Sigmoid colon (tissue), 7 donors: ENCODE measurements around the gene KCNJ4. TPM values are rescaled to one million over a fixed set of nuclear protein-coding genes. Genes with fewer than 3 reads are reported as not detected.
"Not testable (repeated sequence)": the region's sequence is repeated elsewhere in the genome, so short reads cannot be mapped to it uniquely, and the experiment has no call there.

ENCODE experiments used
- DNase-seq: peaks from one replicate; pipeline ENCODE4 v3.0.0-alpha.2; 2019
- H3K27ac ChIP-seq, 4 donors: fragments of 200-600 bp; sonication (generic); one replicate each; pipeline ENCODE4 v1.5.1; 2016 to 2019; ENCODE audit warnings: mild to moderate bottlenecking in 1 of 4
- H3K27me3 ChIP-seq, 3 donors: fragments of 200-600 bp; sonication (generic); one replicate each; pipeline ENCODE4 v1.5.1; 2019; ENCODE audit warnings: mild to moderate bottlenecking in 1 of 3
- H3K36me3 ChIP-seq, 4 donors: fragments of 200-600 bp; sonication (generic); one replicate each; pipeline ENCODE4 v1.5.1; 2016 to 2019
- H3K4me1 ChIP-seq, 4 donors: fragments of 200-600 bp; sonication (generic); one replicate each; pipeline ENCODE4 v1.5.1; 2017 to 2019
- H3K4me3 ChIP-seq, 4 donors: fragments of 200-600 bp; sonication (generic); one replicate each; pipeline ENCODE4 v1.5.1; 2017 to 2019; ENCODE audit warnings: mild to moderate bottlenecking in 2 of 4, moderate library complexity in 1 of 4
- H3K9me3 ChIP-seq, 4 donors: fragments of 200-600 bp in 3 of 4; sonication (generic) in 3 of 4; one replicate each; pipeline versions ENCODE4 v1.5.1 to v1.6.1; 2013 to 2019
- EP300 ChIP-seq, 4 donors: sonication (generic); formaldehyde crosslinking; IDR thresholded peaks; one replicate each; pipeline ENCODE4 v1.6.1; 2017; ENCODE audit warnings: antibody characterized with exemption in 4 of 4
- POLR2A ChIP-seq, 2 donors: fragments of 450-650 bp; IDR thresholded peaks; one replicate each; pipeline ENCODE4 v1.6.1; 2016; ENCODE audit warnings: antibody characterized with exemption in 2 of 2, mild to moderate bottlenecking in 2 of 2, moderate library complexity in 2 of 2
- POLR2AphosphoS5 ChIP-seq, 4 donors: sonication (generic); formaldehyde crosslinking; IDR thresholded peaks; one replicate each; pipeline ENCODE4 v1.6.1; 2017; ENCODE audit warnings: antibody characterized with exemption in 4 of 4
- WGBS, 2 donors: extraction: QIAGEN DNeasy Blood & Tissue Kit; methylation state at CpG; one replicate each; pipeline ENCODE4 v1.1.7; 2013; 5-methylcytosine and 5-hydroxymethylcytosine counted together
- intact Hi-C: fragments of 100-400 bp; cut with DNase I; formaldehyde crosslinking; loops from one replicate; pipeline ENCODE4 v1.15.1; 2023
- polyA plus RNA-seq, 3 donors: library from polyadenylated mRNA; stranded (reverse); fragments of 200-250 nt; gene quantifications; one replicate each; pipeline ENCODE4 v1.2.3, GENCODE V29; 2013
- total RNA-seq, 4 donors: library from RNA; depleted of rRNA; stranded (reverse); fragments of >200 nt; gene quantifications; one replicate each; pipeline ENCODE4 v1.1.0, GENCODE V29; 2016
- TF ChIP-seq, protein P1 (sequence below), 4 experiments: fragments of 450-650 bp in 3 of 4; fragments of 200-600 bp in 1 of 4; IDR thresholded peaks; one replicate each; pipeline ENCODE4 v1.5.1; 2016 to 2019; ENCODE audit warnings: antibody characterized with exemption in 4 of 4, mild to moderate bottlenecking in 3 of 4, moderate library complexity in 2 of 4
- donor health status: healthy with polysubstance abuse.
- donor health status: Bipolar disorder and iron deficiency.
- donor health status: healthy.

The KCNJ4 gene
- total and polyA plus RNA-seq, 7 donors = 0.03 TPM; not detected in 6

DNA sequence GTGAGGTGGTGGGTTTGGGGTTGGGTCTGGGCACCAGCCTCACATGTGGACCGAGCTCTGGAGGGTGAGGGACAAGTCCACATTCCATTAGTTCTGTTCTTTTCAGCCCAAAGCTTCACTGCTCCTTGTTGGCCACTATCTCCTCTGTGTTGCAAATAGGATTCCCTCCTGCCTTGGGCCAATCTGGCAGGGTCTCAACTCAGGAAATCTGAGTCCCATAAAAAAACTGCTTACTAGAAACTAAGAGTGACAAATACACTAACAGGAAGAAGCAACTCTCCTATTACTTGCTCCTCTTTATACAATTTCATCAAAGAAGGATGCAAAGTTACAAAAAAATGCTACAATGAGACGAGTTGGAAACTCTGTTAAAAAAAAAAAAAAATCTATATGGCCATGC lies 71.6 kb downstream of the KCNJ4 start:
- H3K9me3 ChIP-seq = no peaks in the 10 kb centered on the region
- TF ChIP-seq POLR2AphosphoS5 (IDR thresholded peaks at IDR 0.05) (no peak), EP300 (IDR thresholded peaks at IDR 0.05) (no peak), POLR2A (IDR thresholded peaks at IDR 0.05) (no peak)
- TF ChIP-seq, protein P1, sequence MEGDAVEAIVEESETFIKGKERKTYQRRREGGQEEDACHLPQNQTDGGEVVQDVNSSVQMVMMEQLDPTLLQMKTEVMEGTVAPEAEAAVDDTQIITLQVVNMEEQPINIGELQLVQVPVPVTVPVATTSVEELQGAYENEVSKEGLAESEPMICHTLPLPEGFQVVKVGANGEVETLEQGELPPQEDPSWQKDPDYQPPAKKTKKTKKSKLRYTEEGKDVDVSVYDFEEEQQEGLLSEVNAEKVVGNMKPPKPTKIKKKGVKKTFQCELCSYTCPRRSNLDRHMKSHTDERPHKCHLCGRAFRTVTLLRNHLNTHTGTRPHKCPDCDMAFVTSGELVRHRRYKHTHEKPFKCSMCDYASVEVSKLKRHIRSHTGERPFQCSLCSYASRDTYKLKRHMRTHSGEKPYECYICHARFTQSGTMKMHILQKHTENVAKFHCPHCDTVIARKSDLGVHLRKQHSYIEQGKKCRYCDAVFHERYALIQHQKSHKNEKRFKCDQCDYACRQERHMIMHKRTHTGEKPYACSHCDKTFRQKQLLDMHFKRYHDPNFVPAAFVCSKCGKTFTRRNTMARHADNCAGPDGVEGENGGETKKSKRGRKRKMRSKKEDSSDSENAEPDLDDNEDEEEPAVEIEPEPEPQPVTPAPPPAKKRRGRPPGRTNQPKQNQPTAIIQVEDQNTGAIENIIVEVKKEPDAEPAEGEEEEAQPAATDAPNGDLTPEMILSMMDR (IDR thresholded peaks at IDR 0.05) = no peak
- intact Hi-C loops = no loop called here
- DNase-seq = no peak
- no peak overlapping the region for H3K27ac ChIP-seq
- peaks cover 0 to 5% (median 0%) of the 10 kb centered on the region in 4 donors for H3K4me1 ChIP-seq
- peaks cover 0 to 10% (median 0%) of the 10 kb centered on the region in 4 donors for H3K36me3 ChIP-seq
- no peak overlapping the region for H3K4me3 ChIP-seq
- 92 to 93% methylated on average over 2 of the region's 2 CpGs for WGBS, 2 donors
- H3K27me3 ChIP-seq = no peaks in the 10 kb centered on the region

DNA sequence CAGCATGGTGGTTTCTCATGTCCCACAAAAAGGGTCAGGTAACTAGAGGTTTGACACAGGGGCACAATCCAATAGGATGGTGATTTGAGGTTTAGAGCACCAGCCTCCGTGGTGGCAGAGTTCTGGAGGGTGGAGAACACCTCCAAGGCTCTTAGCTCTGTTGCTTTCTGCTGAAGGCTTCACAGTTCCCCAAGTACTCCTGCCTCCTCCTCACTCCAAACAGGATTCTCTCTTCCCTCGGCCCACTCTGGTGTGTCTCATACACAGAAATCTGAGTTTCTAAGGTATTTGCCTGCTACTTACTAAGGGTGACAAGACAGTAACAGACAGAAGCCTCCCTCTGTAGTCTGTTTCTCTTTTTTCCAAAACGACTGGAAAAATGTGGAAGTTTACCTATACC lies 73.6 kb downstream of the KCNJ4 start:
- DNase-seq, H3K4me1 ChIP-seq, H3K36me3 ChIP-seq, H3K27ac ChIP-seq, H3K9me3 ChIP-seq, intact Hi-C loops, H3K4me3 ChIP-seq, H3K27me3 ChIP-seq: not testable (repeated sequence)
- WGBS, 2 donors = 71 to 77% methylated on average over 3 of the region's 3 CpGs

Other genes starting within 250 kb of the KCNJ4 start
- 10 to 100 TPM; 42.6 to 96.4 (median 68.1) TPM for gene TMEM184B, start 182.2 kb downstream of the KCNJ4 start, total RNA-seq
- gene TMEM184B, start 182.2 kb downstream of the KCNJ4 start, polyA plus RNA-seq = 10 to 100 TPM in 1 of 3 donors, 1 to 10 TPM in 2; 7.2 to 34.3 (median 8.1) TPM
- gene CSNK1E, start 137.8 kb downstream of the KCNJ4 start, total RNA-seq = 100 to 1,000 TPM in 1 of 4 donors, 10 to 100 TPM in 3; 60.6 to 116 (median 73.3) TPM
- gene CSNK1E, start 137.8 kb downstream of the KCNJ4 start, polyA plus RNA-seq = 10 to 100 TPM; 33.6 to 82.8 (median 35.1) TPM
- 1 to 10 TPM; 2.5 to 5.5 (median 2.9) TPM for gene KDELR3, start 12.9 kb upstream of the KCNJ4 start, total RNA-seq
- gene KDELR3, start 12.9 kb upstream of the KCNJ4 start, polyA plus RNA-seq = 10 to 100 TPM in 2 of 3 donors, 1 to 10 TPM in 1; 7.4 to 14.3 (median 10.2) TPM
- gene DDX17, start 51.1 kb upstream of the KCNJ4 start, total RNA-seq = 100 to 1,000 TPM; 504 to 630 (median 591) TPM
- 100 to 1,000 TPM in 1 of 3 donors, 10 to 100 TPM in 2; 54.7 to 175 (median 62.0) TPM for gene DDX17, start 51.1 kb upstream of the KCNJ4 start, polyA plus RNA-seq
- gene DMC1, start 115.0 kb upstream of the KCNJ4 start, total RNA-seq = 10 to 100 TPM in 1 of 4 donors, 1 to 10 TPM in 2, under 1 TPM in 1; 0.68 to 43.3 (median 3.8) TPM
- 10 to 100 TPM in 1 of 3 donors, under 1 TPM in 1, not detected in 1; 0.93 to 18.0 TPM for gene DMC1, start 115.0 kb upstream of the KCNJ4 start, polyA plus RNA-seq
- gene FAM227A, start 201.2 kb upstream of the KCNJ4 start, total RNA-seq = 1 to 10 TPM in 1 of 4 donors, under 1 TPM in 3; 0.55 to 3.2 (median 0.80) TPM
- under 1 TPM in 2 of 3 donors, not detected in 1; 0.23 to 0.41 TPM for gene FAM227A, start 201.2 kb upstream of the KCNJ4 start, polyA plus RNA-seq
- gene CBY1, start 201.4 kb upstream of the KCNJ4 start, total RNA-seq = 10 to 100 TPM; 23.6 to 47.8 (median 39.3) TPM
- 10 to 100 TPM; 33.6 to 35.6 (median 34.7) TPM for gene CBY1, start 201.4 kb upstream of the KCNJ4 start, polyA plus RNA-seq
- 10 to 100 TPM; 37.7 to 50.2 (median 40.5) TPM for gene TOMM22, start 226.8 kb upstream of the KCNJ4 start, total RNA-seq
- 10 to 100 TPM; 56.9 to 65.2 (median 64.3) TPM for gene TOMM22, start 226.8 kb upstream of the KCNJ4 start, polyA plus RNA-seq
- gene JOSD1, start 245.7 kb upstream of the KCNJ4 start, total RNA-seq = 10 to 100 TPM; 34.9 to 46.0 (median 36.8) TPM
- gene JOSD1, start 245.7 kb upstream of the KCNJ4 start, polyA plus RNA-seq = 10 to 100 TPM; 57.6 to 94.6 (median 74.5) TPM